HG03039 (cell line): ENCODE results near the gene ARFGAP1.

Experiments
- ATAC-seq: cut with Tn5 transposase; IDR thresholded peaks from one replicate; pipeline ENCODE4 v1.9.1; 2021; ENCODE audit warnings: mild to moderate bottlenecking, moderate library complexity; ENCODE audit not compliant: unreplicated experiment

The ARFGAP1 gene

DNA sequence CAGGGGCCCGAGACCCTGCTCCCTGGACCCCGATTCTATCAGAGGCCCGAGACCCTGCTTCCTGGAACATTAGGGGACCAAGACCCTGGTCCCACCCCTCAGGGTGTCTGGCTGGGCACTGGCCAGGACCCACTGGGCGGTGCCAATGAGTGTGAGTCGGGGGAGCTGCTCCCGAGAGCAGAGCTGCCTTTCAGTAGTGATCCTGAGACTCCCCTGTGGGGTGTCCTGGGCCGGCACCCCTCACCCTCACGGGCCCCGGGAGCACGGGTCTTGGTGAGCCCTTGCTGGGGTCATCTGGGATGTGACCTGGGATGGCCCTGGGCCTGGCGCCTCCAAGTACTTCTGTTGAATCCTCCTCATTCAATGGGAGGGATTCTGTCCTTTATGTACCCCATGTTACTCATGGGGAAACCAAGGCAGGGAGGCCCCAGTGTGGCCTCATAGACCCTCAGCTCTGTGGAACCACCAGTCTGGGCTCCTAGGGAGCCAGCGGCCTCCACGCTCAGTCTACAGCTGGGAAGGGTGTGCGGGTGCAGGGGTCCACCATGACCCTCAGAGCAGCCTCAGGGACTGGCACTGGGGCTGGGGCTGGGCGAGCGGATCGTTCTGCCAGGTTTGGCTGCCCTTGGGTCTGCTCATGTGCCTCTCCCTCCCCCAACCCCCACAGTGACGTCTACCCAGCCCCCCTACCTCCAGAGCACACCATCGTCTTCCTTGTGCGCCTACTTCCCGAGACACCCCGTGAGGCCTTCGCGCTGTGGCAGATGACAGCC, 46.0 kb downstream of the ARFGAP1 start:
- no peak for ATAC-seq

DNA sequence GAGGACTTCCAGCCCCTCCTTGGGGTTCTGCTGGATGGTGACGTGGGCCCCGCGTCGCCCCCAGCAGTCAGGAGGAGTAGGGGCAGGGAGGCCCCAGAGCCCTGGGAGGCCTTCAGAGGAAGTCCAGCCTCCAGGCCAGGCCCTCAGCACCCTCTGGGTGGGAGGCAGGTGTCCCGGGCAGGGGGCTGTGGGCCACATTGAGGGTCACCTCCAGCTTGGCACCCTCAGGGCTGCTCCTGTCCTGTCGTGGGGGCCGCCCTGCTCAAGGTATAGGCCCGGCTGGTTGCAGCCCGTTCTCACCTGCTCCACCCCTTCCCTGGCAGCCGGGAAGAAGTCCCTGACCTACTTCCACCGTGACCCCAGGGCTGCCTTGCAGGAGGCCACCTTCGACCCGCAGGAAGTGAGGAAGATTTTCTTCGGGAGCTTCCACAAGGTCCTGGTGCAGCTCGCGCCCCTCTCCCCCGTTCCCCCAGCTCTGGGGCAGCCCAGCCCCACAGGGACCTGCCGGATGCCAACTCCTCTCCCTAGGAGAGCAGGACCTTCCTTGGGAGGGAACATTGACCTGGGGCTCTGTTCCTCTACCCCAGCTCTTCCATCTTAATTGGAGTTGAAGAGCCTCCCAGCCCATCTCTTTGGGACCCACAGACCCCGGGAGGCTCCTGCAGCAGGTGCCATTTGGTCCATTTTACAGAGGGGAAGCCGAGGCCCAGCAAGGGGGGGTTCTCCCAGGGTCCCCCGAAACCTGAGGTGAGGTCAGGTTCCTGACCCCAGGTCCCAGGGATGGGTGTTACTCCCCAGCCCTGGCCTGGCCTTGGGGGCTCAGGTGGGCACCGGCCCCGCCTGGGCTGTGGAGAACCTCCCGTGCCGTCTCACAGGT, 46.8 kb downstream of the ARFGAP1 start:
- no peak for ATAC-seq

DNA sequence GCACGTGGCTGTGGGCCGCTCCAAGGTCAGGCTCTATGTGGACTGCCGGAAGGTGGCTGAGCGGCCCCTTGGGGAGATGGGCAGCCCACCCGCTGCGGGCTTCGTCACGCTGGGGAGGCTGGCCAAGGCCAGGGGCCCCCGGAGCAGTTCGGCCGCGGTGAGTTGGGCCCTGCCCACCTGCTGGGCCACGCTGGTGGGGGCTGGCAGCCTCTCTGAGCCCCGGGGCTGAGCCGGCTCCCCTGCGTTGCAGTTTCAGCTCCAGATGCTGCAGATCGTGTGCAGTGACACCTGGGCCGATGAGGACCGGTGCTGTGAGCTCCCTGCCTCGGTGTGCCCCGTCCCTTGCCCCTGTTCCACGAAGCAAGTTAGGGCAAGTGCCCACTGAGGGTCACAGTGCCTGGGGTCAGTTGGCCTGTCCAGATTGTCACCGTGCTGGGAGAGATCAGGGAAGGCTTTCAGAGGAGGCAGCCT, 47.5 kb downstream of the ARFGAP1 start:
- no peak for ATAC-seq

DNA sequence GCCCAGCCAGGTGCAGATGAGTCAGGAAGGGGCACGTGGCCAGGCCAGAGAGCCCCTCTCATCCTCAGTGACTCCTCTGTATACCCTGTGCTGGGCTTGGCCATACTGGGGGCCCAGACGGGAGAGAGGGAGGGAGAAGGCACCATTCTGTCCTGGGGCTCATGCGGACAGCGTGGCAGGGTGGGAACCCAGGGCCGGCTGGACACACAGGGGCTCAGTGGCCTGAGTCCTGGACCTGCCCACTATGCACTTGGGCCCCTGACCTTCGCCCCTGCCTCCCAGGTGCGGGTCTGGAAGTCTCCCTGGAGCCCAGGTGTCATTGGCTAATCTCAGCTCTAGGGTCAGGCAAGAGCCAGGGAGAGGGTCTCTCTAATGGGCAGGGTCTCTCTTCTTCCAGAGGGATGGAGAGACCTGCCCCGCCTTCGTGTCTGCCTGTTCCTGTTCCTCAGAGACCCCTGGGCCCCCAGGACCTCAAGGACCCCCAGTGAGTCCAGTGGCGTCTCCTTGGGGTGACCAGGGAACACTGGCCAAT, 48.1 kb downstream of the ARFGAP1 start:
- no peak for ATAC-seq

DNA sequence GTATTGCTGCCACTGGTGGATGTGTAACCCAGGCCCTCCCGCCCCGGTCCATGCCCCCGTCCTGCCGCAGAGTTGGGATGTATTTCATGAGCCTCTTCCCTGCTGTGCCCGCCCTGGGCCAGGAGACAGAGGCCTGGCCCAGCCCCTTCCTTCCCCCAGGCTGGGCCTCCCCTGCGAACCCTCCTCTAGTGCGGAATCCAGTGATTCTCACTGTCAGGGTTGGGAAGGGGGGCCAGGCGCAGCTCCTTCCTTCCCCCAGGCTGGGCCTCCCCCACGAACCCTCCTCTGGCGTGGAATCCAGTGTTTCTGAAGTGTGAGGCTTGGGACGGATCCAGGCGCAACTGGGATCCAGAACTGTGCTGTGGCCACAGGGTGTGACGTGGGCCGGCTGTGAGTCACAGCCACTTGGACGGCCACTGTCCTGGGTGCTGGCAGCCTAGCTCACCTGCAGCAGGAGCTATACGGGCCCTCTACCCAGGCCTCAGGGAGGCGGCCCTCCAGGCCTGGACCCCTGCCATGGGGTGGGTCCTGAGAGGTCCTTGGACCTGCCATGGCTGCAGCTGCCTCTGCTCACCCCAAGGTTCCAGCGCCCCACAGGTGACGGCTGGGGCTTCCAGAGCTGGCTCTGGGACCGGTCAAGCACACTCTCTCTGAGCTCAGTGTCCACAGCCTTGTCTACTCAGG, 48.7 kb downstream of the ARFGAP1 start:
- ATAC-seq: no peak

DNA sequence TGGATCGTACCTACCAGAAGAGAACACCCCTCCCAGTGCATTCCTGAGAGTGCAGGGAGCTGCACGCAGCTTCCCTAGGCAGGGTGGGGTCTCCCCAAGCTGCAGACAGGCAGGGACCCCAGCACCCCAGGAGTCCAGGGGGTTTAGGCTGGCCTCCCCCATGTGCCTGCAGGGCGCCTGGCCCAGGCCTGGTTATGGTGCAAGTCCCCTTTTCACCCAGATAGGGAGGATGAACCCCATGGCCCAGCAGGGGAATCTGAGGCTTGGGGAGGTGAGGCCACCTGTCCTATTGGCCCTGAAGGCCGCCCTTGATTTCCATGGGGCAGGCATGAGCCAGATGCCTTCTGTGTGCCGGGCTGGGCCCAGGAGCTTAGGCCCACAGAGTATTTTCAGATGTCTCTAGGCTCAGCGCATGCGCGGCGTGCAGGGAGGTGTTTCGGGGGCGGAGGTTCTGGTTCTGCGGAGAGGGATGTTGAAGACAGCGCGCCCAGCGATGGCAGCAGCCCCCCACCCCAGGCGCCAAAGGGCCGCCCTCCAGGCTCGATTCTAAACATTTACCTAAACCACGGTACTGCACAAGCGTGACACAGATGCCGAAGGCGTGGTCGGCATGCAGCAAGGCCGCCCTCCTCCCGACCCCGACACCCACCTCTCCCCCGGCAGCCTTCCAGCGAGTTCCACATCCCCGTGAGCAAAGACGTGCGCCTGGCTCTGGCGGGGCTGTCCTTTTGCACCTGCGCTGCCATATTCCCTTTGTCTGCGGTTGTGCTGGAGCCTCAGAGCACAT, 49.7 kb downstream of the ARFGAP1 start:
- no peak for ATAC-seq

DNA sequence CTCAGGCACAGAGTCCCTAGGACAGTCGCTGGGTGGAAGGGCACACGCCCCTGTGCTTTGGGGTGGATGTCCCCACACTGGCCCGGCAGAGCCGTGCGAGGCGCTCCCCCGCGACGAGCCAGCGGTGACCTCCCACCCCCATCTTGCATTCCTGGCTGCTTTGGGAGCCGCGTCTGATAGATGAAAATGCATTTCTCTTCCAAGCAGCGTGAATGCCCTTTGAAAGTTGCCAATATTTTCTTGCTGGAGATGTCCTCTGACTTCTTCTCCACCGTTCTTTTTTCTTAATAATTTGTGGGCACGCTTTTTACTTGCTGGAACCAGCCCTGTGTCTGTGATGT, 50.3 kb downstream of the ARFGAP1 start:
- ATAC-seq: no peak

DNA sequence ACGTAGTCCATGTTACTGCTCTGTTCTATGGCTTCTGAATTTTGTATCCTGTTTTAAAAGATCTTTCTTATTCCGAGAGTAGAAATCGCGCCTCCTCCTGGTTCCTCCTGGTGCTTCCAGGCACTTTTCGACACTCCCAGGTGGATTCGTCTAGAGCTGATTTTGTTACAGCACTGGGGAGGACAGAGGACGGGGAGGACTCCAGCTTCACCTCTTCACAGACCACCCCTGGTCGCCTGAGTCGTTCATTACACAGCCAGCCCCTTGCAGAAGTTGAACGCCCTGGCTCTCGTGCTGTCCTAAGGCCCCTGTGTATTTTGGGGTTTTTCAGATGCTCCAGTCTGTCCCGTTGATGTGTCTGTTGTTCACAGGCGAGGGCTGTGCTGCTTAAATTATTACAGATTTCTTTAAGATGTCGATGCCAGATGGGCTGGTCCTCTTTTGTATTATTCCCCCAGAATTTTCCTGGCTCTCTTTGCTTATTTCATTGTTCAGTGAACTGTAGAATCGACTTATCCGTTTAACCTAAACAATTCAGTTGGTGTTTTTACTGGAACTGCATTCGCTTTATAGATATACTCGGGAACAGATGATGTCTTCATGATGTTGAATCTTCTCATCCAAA, 50.9 kb downstream of the ARFGAP1 start:
- no peak for ATAC-seq

DNA sequence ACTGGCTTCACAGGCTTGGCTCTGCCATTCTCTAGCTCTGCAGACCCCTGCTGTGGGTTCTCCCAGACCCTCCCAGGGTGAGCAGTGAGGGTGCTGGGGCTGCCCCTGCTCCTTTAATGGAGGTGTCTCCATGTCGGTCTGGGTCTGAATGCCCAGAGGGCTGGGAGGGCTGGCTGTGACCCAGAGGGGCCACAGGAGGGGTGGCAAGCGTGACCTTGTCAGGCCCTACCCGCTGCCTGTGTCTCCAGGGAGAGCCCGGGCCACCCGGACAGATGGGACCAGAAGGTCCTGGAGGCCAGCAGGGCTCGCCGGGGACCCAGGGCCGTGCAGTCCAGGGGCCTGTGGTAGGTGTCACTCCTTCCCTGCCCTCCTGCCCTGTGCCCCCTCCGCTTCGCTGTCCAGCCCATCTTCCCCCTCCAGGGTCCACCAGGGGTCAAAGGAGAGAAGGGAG, 52.4 kb downstream of the ARFGAP1 start:
- ATAC-seq: no peak

DNA sequence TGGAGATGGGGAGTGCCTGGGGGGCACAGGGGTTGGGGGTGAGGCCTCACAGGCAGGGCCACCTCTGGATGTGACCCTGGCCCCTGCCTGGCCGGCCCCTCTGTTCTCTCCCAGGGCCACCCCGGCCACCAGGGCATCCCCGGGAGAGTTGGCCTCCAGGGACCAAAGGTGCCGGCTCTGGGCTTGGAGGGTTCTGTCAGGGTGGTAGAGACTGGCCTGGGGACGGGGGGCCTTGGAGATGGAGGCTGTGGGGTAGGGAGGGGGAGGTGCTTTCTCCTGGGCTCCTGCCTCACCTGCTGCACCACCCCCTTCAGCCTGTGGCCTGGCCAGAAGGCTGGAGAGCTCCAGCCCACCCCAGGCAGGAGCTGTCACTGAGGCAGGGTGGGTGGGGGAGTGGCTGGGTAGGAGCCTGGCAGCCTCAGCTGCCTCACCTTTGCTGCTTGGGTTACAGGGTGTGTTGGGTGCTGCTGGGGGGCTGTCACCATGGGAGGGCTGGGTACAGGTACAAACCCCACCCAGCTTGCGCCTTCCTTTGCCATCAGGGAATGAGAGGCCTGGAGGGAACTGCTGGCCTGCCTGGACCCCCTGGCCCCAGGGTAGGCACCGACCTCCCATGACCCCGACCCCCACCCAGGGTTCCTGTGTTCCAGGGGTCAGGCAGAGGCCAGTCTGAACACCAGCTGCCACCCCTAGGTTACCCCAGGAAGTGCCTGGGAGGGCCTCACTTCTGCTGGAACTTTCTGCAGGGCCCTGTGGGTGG, 53.1 kb downstream of the ARFGAP1 start:
- ATAC-seq: no peak

DNA sequence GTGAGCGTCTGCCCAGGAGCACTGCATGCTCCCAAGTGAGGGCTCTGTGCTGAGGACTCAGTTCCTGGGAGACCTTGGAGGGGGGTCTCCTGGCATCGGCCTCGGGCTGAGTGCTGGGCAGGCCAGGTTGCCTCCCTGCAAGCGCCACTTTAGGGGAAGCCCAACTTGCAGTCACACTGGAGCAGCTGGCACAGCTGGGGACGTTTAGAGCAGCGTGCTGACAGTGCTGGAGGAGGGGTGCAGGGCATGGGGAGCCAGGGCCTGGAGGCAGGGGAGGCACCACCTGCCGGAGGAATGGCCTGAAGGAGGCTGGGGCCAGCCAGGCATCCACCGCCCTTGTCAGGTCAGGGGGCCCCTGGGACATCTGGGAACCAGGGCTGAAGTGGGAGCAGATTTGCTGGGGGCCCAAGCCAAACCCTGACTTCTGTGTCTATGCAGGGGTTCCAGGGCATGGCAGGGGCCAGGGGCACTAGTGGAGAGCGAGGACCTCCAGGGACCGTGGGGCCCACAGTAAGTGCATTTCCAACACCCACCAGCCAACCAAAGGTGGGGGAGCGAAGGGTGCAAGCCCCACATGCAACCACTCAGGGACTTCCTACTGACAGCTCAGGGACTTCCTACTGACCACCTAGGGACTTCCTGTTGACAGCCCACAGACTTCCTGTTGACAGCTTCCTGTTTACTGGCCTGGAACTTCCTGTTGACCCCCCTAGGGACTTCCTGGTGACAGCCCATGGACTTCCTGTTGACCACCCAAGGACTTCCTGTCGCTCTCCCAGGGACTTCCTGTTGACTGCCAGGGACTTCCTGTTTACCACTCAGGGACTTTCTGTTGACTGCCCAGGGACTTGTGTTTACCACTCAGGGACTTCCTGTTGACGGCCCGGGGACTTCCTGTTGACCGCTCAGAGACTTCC, 54.0 kb downstream of the ARFGAP1 start:
- ATAC-seq: no peak

DNA sequence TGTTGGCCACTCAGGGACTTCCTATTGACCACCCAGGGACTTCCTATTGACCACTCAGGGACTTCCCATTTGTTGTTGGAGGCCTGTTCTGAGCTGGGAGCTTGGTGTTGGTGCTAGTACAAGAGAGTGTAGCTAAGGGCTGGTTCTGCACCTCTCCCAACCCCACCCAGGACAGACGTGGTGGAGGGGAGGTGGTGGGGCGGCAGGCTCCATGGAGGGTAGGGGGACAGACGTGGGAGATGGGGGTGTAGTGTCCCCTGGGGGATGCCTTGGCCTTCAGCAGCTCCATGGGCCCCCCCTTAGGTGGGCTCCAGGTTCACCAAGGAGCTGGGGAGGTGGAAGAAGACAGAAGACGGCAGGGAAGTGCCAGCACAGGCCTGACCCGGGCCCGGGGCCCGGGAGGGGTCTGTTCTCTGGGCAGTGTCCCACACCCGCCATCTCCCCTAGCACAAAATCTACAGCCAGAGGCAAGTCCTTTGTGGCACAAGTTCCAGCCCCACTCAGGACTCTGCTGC, 54.7 kb downstream of the ARFGAP1 start:
- no peak for ATAC-seq

DNA sequence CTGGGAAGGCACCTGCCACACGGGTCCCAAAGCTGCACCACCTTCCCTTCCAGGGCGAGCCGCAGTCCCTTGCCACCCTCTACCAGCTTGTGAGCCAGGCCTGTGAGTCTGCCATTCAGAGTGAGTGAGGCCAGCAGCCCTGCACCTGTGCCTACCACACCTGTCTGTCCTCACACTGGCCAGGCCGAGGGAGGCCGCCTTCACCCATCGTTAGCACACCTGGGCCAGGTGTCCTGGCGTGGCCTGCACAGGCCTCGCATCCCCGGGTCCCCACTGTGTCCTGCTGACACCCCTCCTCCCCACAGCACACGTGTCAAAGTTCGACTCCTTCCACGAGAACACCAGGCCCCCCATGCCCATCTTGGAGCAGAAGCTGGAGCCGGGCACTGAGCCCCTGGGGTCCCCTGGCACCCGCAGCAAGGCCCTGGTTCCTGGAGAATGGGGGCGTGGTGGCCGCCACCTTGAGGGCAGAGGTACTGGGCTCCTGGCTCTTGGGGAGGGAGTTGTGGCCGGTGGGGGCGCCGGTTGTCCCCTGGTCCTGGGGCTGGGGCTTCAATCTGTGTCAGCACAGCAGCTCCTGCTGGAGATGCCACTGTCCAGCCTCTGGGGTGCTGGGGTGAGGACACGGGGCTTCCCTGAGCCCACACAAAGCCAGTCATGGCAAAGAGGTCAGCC, 55.5 kb downstream of the ARFGAP1 start:
- no peak for ATAC-seq

DNA sequence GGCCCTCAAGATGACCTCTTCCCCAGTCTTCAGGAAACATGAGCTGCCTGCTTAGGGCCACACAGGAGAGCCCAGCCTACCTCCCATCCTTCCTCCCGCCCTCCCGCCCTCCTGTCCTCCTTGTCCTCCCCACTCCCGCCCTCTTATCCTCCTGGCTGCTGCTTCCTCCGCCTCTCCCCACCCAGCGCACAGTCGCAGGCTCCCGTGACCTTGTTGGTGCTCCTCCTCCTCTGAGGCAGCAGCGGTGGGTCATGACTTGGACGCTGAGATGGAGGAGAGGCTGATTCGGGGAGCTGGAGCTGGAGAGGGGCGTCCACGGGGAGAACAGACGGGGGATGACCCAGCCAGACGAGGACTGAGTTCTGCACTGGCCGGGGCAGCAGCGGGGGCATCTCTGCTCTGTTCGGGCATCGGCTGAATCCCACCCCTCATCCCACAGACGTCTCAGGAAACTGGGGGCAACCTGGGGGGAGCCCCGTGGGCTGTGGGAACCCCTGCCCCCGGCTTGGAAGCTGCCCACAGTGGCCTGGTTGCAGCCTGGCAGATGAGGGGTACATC, 56.2 kb downstream of the ARFGAP1 start:
- ATAC-seq: no peak

DNA sequence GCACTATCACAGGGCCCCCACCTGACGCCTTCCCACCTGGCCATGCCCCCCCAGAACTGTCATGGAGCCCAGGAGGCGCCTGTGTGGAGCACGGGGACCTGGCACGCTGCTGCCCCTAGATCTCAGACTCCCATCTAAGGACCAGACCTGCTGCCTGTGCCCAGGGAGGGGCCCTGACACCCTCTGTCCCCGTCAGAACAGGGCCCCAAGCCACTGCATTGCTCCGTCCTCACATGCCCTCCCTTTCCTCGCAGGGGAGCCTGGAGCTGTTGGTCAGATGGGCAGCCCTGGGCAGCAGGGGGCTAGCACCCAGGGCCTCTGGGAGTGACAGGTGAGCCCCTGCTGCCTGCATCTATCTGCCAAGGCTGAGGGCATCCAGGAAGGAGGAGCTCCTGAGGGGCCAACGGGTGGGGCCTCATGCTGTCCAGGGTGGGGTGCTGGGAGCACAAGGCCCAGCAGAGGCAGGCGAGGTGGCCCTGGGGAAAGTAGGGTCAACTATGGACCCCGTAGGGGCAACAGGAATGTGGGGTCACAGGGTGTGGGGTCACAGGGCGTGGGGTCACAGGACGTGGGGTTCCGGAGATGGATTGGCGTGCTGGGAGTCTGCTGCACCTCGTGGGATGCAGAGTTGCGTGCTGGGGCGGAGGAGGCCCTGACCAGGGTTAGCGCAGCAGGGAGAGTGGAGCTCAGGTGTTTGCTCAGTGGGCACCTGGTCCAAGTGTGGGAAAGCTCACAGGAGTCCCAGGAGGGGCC, 56.9 kb downstream of the ARFGAP1 start:
- ATAC-seq: no peak

DNA sequence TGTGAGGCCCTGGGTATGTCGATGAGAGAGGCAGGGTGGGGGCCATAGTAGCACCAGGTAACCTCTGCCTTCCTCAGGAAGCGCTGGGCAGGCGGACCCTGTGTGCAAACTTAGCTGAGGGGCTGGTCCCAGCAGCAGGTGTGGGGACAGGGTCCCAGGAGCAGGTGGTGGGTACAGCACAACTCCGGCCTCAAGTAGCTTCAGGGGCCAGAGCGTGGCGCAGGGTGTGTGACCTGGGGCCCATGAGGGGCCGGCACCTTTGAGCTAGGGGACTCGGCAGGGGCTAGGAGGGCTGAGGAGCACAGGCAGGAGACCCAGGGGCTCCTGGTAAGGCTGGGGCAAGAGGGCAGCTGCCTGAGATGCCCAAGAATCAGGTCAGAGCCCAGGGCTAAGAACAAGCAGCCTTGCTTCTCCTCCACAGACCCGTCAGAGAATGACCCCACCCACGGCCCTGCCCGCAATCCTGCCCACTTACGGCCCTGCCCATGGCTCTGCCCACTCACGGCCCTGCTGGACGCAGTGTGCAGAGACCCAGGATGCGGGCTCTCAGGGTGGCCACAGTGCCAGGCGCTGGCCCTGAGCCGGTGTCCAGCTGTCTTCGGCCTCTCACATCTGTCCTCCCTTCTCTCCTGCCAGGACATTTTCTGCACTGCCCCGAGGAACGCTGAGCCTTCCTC, 57.6 kb downstream of the ARFGAP1 start:
- no peak for ATAC-seq
